B cell (primary cell): Measurements from ENCODE around the gene PRDX2.

ENCODE experiments used
- CTCF ChIP-seq: fragments of 200-600 bp; IDR thresholded peaks from one replicate; pipeline ENCODE4 v1.8.0; 2022; ENCODE audit warnings: antibody characterized with exemption, mild to moderate bottlenecking
- EZH2 ChIP-seq: IDR thresholded peaks from 2 replicates; pipeline ENCODE4 v1.6.1; 2012; ENCODE audit warnings: borderline replicate concordance, low read depth, mild to moderate bottlenecking, moderate library complexity, low read length; ENCODE audit not compliant: insufficient read depth, poor library complexity, severe bottlenecking

- TF ChIP-seq EZH2, result no peak
- no peak for TF ChIP-seq CTCF
Observed at GRCh38 chr19:12773571-12773970, 28.0 kb downstream of the PRDX2 start.
